Natural killer cell (primary cell): ENCODE data around the gene FURIN. TPM values are rescaled to one million over a fixed set of nuclear protein-coding genes. Genes with fewer than 3 reads are reported as not detected.

Experiments
- ATAC-seq, 3 donors: fragments of 150-1000 bp in 2 of 3; fragments of 200-7000 bp in 1 of 3; cut with Tn5 transposase; 1 replicate in 1 of 3; 2 replicates in 2 of 3; pipeline ENCODE4 v1.10.0; 2021; ENCODE audit warnings: mild to moderate bottlenecking in 2 of 3, moderate library complexity in 2 of 3
- DNase-seq, 2 donors: peaks; one replicate each; pipeline versions ENCODE4 v3.0.0 to v3.0.0-alpha.2; 2013 to 2021; ENCODE audit warnings: mixed read lengths in 1 of 2
- H3K27ac ChIP-seq: one replicate; pipeline ENCODE4 v1.5.1; 2013; ENCODE audit warnings: mild to moderate bottlenecking, low read length
- H3K27me3 ChIP-seq: one replicate; pipeline ENCODE4 v1.6.1; 2013; ENCODE audit warnings: low read length; ENCODE audit not compliant: control insufficient read depth, insufficient read depth
- H3K36me3 ChIP-seq: one replicate; pipeline ENCODE4 v1.6.1; 2013; ENCODE audit warnings: low read length; ENCODE audit not compliant: control insufficient read depth, insufficient read depth
- H3K4me1 ChIP-seq: one replicate; pipeline ENCODE4 v1.6.1; 2013; ENCODE audit warnings: low read length; ENCODE audit not compliant: control insufficient read depth, insufficient read depth
- H3K4me3 ChIP-seq: one replicate; pipeline ENCODE4 v1.5.1; 2013; ENCODE audit warnings: low read length
- H3K9me3 ChIP-seq: one replicate; pipeline ENCODE4 v1.6.1; 2013; ENCODE audit warnings: low read length; ENCODE audit not compliant: control insufficient read depth, insufficient read depth
- H3K27ac Mint-ChIP-seq, 2 donors: one replicate each; pipeline ENCODE4 v1.8.0; 2022; ENCODE audit warnings: mild to moderate bottlenecking in 2 of 2, mixed read lengths in 2 of 2, moderate library complexity in 1 of 2
- H3K27me3 Mint-ChIP-seq, 2 donors: one replicate each; pipeline ENCODE4 v1.8.0; 2022; ENCODE audit warnings: low read depth in 2 of 2, mixed read lengths in 2 of 2
- H3K36me3 Mint-ChIP-seq: one replicate; pipeline ENCODE4 v1.8.0; 2022; ENCODE audit warnings: mixed read lengths
- H3K4me1 Mint-ChIP-seq, 2 donors: one replicate each; pipeline ENCODE4 v1.8.0; 2022; ENCODE audit warnings: mixed read lengths in 2 of 2
- H3K4me3 Mint-ChIP-seq: one replicate; pipeline ENCODE4 v1.8.0; 2022; ENCODE audit warnings: mild to moderate bottlenecking, moderate library complexity, mixed read lengths
- H3K9me3 Mint-ChIP-seq, 2 donors: one replicate each; pipeline ENCODE4 v1.8.0; 2022; ENCODE audit warnings: mixed read lengths in 2 of 2
- CTCF ChIP-seq: fragments of 200-600 bp; IDR thresholded peaks from one replicate; pipeline ENCODE4 v1.8.0; 2022; ENCODE audit warnings: antibody characterized with exemption
- WGBS: methylation state at CpG from one replicate; pipeline ENCODE4 v1.1.7; 2013; ENCODE audit warnings: missing lambda C conversion rate; ENCODE audit not compliant: insufficient coverage; 5-methylcytosine and 5-hydroxymethylcytosine counted together
- intact Hi-C: fragments of 100-400 bp; cut with micrococcal nuclease; formaldehyde crosslinking; loops from one replicate; pipeline ENCODE4 v1.14.2; 2022
- total RNA-seq, 4 donors: library from RNA; stranded (reverse); fragments of 120-200 nt in 1 of 4; gene quantifications; one replicate each; pipeline versions ENCODE4 v1.2.3 to v1.2.4, GENCODE V29; 2013 to 2022

The FURIN gene
- total RNA-seq, 3 donors from 2014 or later (not counting 1 experiment from before 2014, with no cell fraction given): 110 to 178 (median 172) TPM

- TF ChIP-seq CTCF: no peak
- Mint-ChIP-seq H3K36me3 (no peaks in the 10 kb centered on the region), H3K4me3 (no peak overlapping the region), H3K4me1 (peaks cover 15 to 28% of the 10 kb centered on the region in 2 donors), H3K9me3 (no peaks in the 10 kb centered on the region), H3K27ac (no peak overlapping the region), H3K27me3 (no peaks in the 10 kb centered on the region)
- Histone ChIP-seq H3K4me1 (peaks cover 38% of the 10 kb centered on the region), H3K4me3 (no peak overlapping the region), H3K36me3 (peaks cover 63% of the 10 kb centered on the region), H3K27ac (no peak overlapping the region), H3K9me3 (no peaks in the 10 kb centered on the region), H3K27me3 (no peaks in the 10 kb centered on the region)
- ATAC-seq (no peak), DNase-seq (no peak)
- intact Hi-C loops: loop anchor here (5.0 kb wide), 1 partner anchor 73 kb away; no protein-coding TSS in a partner anchor
- 84% methylated on average over 31 of the region's 31 CpGs for WGBS
These were observed 21.5 kb downstream of the FURIN start for GRCh38 chr15:90889736-90890456.

DNA sequence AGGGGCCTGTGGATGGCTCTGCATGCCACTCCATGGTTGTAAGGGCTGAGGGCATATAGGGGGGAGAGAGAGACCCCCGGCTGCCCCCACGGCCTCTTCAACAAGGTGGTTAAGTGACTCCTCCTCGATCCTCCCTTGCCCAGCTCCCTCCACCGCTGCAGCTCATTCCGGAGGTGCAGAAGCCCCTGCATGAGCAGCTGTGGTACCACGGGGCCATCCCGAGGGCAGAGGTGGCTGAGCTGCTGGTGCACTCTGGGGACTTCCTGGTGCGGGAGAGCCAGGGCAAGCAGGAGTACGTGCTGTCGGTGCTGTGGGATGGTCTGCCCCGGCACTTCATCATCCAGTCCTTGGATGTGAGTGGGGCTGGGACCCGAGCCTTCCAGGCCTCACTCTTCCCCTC is 22.5 kb downstream of the FURIN start:
- TF ChIP-seq CTCF: no peak
- Histone ChIP-seq H3K4me1 (peaks cover 29% of the 10 kb centered on the region), H3K36me3 (peaks cover 72% of the 10 kb centered on the region), H3K9me3 (no peaks in the 10 kb centered on the region), H3K27me3 (no peaks in the 10 kb centered on the region), H3K27ac (no peak overlapping the region), H3K4me3 (no peak overlapping the region)
- Mint-ChIP-seq H3K9me3 (no peaks in the 10 kb centered on the region), H3K36me3 (no peaks in the 10 kb centered on the region), H3K4me3 (no peak overlapping the region), H3K27me3 (no peaks in the 10 kb centered on the region), H3K4me1 (peaks cover 5 to 19% of the 10 kb centered on the region in 2 donors), H3K27ac (no peak overlapping the region)
- WGBS: 96% methylated on average over 12 of the region's 12 CpGs
- intact Hi-C loops: no loop called here
- ATAC-seq (no peak), DNase-seq (no peak)

DNA sequence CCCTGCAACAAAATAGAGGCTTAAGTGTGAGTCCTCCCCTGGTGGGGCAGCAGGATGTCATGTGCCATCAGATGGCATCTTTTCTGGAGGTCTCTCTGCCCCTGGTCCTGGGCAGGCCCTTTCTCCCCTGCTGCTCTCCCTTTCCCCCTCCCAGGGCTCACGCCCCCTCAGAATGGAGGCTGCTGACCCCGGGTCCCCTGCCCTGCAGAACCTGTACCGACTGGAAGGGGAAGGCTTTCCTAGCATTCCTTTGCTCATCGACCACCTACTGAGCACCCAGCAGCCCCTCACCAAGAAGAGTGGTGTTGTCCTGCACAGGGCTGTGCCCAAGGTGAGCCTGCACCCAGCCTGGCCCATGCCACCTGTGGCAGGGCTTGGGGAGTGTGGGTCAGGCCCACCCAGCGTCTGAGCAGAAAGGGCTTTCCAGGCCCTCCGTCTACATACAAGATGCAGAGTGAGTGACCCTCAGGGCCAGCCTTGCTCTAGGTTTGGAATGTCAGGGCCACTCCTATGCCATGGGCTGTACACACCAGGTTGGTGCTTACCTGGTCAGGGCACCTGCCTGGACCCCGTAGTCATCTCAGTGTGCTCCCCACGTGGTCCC is 23.1 kb downstream of the FURIN start:
- Mint-ChIP-seq H3K27ac (no peak overlapping the region), H3K4me1 (peaks cover 0 to 15% of the 10 kb centered on the region in 2 donors), H3K36me3 (no peaks in the 10 kb centered on the region), H3K9me3 (no peaks in the 10 kb centered on the region), H3K4me3 (no peak overlapping the region), H3K27me3 (no peaks in the 10 kb centered on the region)
- Histone ChIP-seq H3K27me3 (no peaks in the 10 kb centered on the region), H3K36me3 (peaks cover 70% of the 10 kb centered on the region), H3K9me3 (no peaks in the 10 kb centered on the region), H3K4me3 (no peak overlapping the region), H3K4me1 (peaks cover 23% of the 10 kb centered on the region), H3K27ac (no peak overlapping the region)
- no peak for TF ChIP-seq CTCF
- intact Hi-C loops: no loop called here
- 95% methylated on average over 8 of the region's 8 CpGs for WGBS
- no peak for DNase-seq
- ATAC-seq: no peak
